GM19240 (cell line): ENCODE measurements around the gene FUT1.

Experiments
- DNase-seq: peaks from one replicate; pipeline ENCODE4 v3.0.0; 2011; ENCODE audit warnings: low spot score; ENCODE audit not compliant: insufficient read length

The FUT1 gene

DNA sequence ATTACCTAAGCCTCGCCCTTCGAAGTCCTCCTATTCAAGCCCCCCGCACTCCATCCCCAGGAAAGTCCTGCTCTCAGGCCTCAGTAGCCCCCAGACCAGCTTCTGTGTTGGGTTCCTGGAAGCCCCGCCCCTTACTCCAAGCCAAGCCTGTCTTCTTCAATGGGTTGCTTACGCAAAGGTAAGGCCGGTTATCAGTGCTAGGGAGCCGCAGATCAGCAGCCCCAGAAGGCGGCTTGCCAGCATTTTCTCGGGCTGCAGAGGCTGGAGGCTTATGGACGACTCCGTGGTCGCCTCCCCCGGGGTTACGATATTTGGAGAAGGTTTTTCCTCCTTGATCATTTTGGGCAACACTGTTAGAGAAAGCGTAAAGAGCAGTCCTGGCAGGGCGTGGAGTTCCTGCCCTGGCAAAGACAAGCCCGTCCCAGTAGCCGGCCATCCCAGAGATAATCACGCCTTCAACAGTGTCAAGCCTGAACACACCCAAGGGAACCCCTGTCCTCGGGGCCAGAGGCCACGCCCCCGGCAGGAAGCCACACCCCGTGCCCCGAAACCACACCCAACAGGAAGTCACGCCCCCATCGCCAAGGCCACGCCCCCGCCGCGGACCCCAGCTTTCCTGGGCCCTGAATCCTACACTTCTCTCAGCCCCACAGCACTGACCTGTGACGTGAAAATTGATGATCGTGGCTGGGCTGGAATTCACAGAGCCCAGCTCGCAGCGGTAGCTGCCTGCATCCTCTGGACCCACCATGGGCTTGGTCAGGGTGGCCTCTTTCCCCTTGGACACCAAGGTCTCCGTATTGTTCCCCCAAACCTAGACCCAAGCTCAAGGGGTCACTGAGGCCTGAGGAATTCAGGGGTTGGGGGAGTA, 11.1 kb downstream of the FUT1 start:
- DNase-seq, result no peak

- no peak for DNase-seq
Observed at GRCh38 chr19:48740164-48740972, 12.1 kb downstream of the FUT1 start, which contains the start of gene RASIP1. RASIP1 (minus strand) TSS chr19:48740610; CDS start chr19:48740282, 328 bp downstream.

DNA sequence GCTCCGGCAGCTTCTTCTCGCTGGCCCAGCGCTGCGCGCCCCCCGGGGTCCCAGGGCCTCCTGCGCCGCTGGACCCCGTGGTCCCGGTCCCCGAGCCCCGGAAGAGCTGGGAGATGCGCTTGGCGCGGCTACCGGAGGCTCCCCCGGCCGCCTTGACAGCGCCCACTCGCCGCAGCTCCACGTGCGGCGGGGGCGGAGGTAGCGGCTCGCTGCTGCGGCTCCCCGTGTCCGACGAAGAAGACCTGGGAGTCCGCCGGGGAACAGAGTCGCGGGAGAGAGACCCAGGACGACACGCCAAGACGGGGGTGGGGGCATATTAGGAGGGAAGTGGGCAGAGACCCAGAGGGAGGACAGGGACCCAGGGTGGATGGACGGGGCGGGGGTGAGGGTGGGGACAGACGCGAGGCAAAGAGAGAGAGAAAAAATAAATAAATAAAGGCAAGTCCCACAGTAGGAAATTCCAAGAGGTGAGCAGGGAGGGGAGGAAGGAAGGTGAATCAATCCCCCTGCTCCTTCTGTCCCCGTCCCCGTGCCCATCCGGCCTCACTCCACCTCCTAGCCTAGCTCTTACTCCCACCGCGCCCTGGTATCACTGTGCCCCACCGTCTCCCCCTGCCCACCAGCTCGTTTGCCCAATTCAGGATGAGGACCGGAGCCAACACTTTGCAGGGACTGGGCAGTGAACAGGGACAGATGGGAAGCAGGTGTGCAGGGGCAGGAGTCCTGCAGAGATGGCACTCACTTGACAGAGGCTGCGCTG, 12.9 kb downstream of the FUT1 start:
- DNase-seq, result no peak

DNA sequence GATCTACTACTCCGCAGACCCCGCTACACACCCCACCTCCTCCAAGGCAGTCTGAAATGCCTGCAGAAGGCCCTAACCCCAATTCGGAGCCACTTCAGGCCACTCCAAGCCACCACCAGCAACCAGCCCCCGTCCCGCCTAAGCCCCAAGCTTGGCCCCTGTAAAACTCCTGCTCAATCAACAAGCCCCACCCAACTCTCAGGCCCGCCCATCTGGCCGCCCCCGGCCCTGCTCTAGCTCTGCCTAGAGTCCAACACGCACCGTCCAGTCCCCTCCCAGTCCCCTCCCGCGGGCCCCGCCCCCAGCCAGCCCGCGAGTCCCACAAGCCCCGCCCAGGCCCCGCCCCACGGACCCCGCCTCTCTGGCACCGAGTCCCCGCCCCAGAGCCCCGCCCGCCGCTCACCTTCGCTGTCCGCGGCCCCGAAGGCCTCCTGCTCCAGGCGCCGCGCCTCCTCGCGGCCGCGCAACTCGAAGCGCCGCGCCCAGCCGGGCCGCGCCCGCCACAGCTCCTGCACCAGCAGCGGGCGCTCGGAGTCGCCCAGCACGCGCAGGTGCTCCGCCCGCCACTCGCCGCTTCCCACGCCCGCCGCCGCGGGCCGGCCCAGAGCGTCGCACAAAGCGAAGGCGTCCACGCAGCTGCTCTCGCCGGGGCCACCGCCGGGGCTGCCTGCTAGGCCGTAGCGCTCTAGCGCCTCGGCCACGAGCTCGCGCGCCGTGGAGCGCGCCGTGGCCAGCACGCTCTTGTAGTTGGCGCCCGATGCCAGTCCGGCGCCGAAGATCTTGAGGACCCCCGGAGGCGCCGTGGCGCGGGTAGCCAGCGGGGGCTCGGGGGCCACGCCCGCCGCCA, 13.7 kb downstream of the FUT1 start:
- peak; percentile 94 for DNase-seq

GRCh38 chr19:48737360-48737998, 15.0 kb downstream of the FUT1 start:
- no peak for DNase-seq

GRCh38 chr19:48735031-48735615, 17.3 kb downstream of the FUT1 start:
- DNase-seq, result no peak

GRCh38 chr19:48734625-48735024, 17.8 kb downstream of the FUT1 start:
- DNase-seq, result no peak

- DNase-seq, result no peak
Observed at GRCh38 chr19:48731452-48731851, 21.0 kb downstream of the FUT1 start.

- DNase-seq, result no peak
Observed at GRCh38 chr19:48728911-48729664, 23.4 kb downstream of the FUT1 start.

DNA sequence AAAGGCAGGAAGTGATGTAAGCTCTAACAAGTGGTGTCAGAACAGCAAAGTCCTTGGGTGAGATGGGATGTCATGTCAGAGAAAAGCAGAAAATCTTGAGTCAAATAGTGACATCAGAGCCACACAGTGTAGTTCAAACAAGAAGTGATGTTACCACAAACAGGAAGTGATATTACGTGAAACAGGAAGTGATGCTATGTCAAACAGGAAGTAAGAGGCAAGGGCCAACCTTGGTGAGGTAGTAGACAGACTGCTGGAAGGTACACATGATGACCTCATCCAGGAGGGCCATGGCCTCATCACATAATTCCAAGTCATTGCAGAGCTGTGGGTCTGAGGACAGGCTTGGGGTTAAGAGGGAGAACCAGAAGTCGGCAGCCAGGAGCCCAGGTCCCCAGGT, 25.9 kb downstream of the FUT1 start:
- no peak for DNase-seq

GRCh38 chr19:48724796-48725753, 27.4 kb downstream of the FUT1 start:
- DNase-seq, result no peak

- no peak for DNase-seq
Observed at GRCh38 chr19:48722196-48722708, 30.2 kb downstream of the FUT1 start.

- peak; percentile 96 for DNase-seq
Observed at GRCh38 chr19:48720613-48721296, 31.7 kb downstream of the FUT1 start.

DNA sequence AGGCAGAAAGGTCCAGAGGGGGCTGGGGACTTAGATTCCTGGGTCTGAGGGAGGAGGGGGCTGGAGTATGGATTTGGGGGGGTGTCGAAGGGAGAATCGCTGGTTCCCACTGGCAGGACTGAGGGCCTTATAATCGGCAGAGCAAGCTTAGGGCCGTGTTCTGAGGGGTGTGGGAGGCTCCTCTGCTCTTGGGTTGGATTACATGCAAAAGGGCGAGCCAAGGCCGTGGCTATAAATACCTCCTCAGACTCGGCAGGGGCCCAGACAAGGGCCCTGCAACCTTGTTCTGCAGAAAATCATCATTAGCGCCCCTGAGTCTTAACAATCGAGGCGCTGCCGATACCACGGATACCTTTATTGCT, 32.2 kb downstream of the FUT1 start:
- no peak for DNase-seq

DNA sequence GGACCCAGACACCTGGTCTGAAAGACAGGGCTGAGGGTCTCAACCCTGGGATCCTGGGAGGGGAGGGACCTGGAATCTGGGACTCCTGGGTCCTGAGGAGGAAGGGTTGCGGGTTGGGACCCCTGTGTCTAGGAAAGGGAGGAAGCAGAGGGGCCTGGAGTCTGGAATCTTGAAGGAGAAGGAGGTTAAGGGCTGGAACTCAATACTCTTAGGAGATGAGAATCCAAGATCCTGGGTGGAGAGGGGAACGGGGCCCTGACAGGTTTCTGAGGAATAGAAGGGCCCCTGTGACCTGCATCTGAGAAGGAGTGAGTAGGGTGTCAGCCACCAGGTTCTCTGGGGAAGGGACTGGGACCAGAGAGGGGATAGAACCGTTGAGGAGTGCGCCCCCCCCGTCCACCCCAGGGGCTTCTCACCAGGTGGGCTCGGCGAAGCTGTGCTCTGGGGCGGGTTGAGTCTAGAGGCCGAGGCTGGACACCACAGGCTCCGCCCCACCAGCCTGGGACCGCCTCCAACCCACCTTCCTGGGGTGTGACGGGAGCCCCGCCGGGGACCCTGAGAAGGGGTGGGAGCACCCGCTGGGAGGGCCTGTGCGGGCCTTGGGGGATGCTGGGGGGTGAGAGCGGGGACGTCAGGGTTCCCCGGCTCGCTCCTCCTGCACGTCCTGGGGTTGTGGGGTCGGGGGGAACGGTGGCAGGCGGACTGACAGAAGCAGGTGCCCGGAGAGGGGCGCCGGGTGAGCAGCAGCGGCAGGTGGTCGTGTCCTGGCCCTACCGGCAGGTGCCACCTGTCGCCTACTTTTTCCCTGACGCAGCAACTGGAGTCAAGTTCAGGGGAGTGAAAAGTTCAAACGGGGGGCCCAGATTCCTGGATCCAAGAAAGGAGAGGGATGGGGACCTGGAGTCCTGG, 32.9 kb downstream of the FUT1 start, which contains the start of gene MAMSTR:
TSS of gene MAMSTR (minus strand) at position 463 of the 909 bp plus-strand sequence. CDS start 694 bp downstream, outside the sequence.
- no peak for DNase-seq

- no peak for DNase-seq
Observed at GRCh38 chr19:48718711-48719231, 33.7 kb downstream of the FUT1 start.
